AG04449 (cell line): ENCODE measurements around the gene RPL27.
A peak's percentile ranks its signal among the peaks of the same experiment; 100 is the strongest.
"Not testable (repeated sequence)": the region's sequence is repeated elsewhere in the genome, so short reads cannot be mapped to it uniquely, and the experiment has no call there.

Experiments used
- CTCF ChIA-PET: fragments of 350-600 bp; formaldehyde crosslinking; extraction: SDS; loops from one replicate; lab custom pipeline; 2021; ENCODE audit warnings: antibody characterized with exemption; lab: Yijun Ruan, JAX
- POLR2A ChIA-PET: fragments of 400-600, 350-600 bp; formaldehyde crosslinking; extraction: SDS; loops from one replicate; lab custom pipeline; 2020; ENCODE audit warnings: antibody characterized with exemption, inconsistent platforms; lab: Yijun Ruan, JAX
- DNase-seq: peaks from one replicate; pipeline ENCODE4 v3.0.0-alpha.2; 2010; ENCODE audit warnings: low read depth, low spot score
- H3K4me3 ChIP-seq: 2 replicates; pipeline ENCODE4 v1.5.1; 2011; ENCODE audit warnings: low read depth, mild to moderate bottlenecking, control low read depth, low read length
- CTCF ChIP-seq: IDR thresholded peaks from one replicate; pipeline ENCODE4 v1.5.1; 2011; ENCODE audit warnings: mild to moderate bottlenecking, moderate library complexity, low read length, control low read depth, inconsistent platforms; ENCODE audit not compliant: insufficient read depth; ENCODE audit errors: missing control alignments

The RPL27 gene

GRCh38 chr17:42992872-42993271, 5.3 kb upstream of the RPL27 start:
- DNase-seq = no peak
- POLR2A ChIA-PET = interaction anchor here (0.6 kb wide), 1 partner anchor 17 kb away, joined by 3 read pairs; no protein-coding TSS in a partner anchor
- no peak overlapping the region for H3K4me3 ChIP-seq
- no peak for TF ChIP-seq CTCF
- CTCF ChIA-PET = no interaction called here

GRCh38 chr17:42993913-42994312, 4.3 kb upstream of the RPL27 start:
- DNase-seq, POLR2A ChIA-PET, H3K4me3 ChIP-seq: not testable (repeated sequence)
- CTCF ChIA-PET = interaction anchor here (1.4 kb wide), 1 partner anchor 150 kb away, joined by 4 read pairs; no protein-coding TSS in a partner anchor

- CTCF ChIA-PET = interaction anchor here (0.7 to 3.0 kb wide), 27 partner anchors 9 to 419 kb away, joined by 3 to 35 read pairs (median 4); partner anchors contain the start of genes AOC2, BECN1, IFI35 and PTGES3L
- POLR2A ChIA-PET = interaction anchor here (0.7 to 1.8 kb wide), 15 partner anchors 10 to 318 kb away, joined by 3 to 22 read pairs (median 5); partner anchors contain the start of genes AARSD1, BRCA1, IFI35 and PTGES3L
- TF ChIP-seq CTCF = no peak
- H3K4me3 ChIP-seq = peak overlapping the region; percentile 32
- DNase-seq = no peak
These were observed 732 bp upstream of the RPL27 start for GRCh38 chr17:42997390-42997983.

- ChIA-PET CTCF (interaction anchor here (0.9 to 3.0 kb wide), 12 partner anchors 8 to 421 kb away, joined by 3 to 35 read pairs (median 6); partner anchors contain the start of genes IFI35, PTGES3L and VAT1), POLR2A (interaction anchor here (0.9 to 1.8 kb wide), 7 partner anchors 8 to 213 kb away, joined by 3 to 22 read pairs (median 6); partner anchors contain the start of genes AARSD1, IFI35, TMEM106A and VAT1)
- H3K4me3 ChIP-seq = peak overlapping the region; percentile 93
- no peak for DNase-seq
- no peak for TF ChIP-seq CTCF
These were observed 845 bp downstream of the RPL27 start for GRCh38 chr17:42999003-42999525.

- DNase-seq, H3K4me3 ChIP-seq, POLR2A ChIA-PET: not testable (repeated sequence)
- CTCF ChIA-PET = interaction anchor here (0.8 kb wide), 1 partner anchor 309 kb away, joined by 4 read pairs; no protein-coding TSS in a partner anchor
These were observed 2.7 kb downstream of the RPL27 start for GRCh38 chr17:43000894-43001293.

GRCh38 chr17:43003542-43004172, 5.4 kb downstream of the RPL27 start:
- no peak for DNase-seq
- TF ChIP-seq CTCF = no peak
- ChIA-PET CTCF (interaction anchor here (1.0 kb wide), 1 partner anchor 20 kb away, joined by 4 read pairs; no protein-coding TSS in a partner anchor), POLR2A (no interaction called here)
- no peak overlapping the region for H3K4me3 ChIP-seq
